WI38 (cell line): ENCODE measurements around the gene HMCES.

Experiments used
- H3K4me3 ChIP-seq: 2 replicates; pipeline ENCODE4 v1.5.1; 2011; ENCODE audit warnings: low read depth, mild to moderate bottlenecking, control low read depth, low read length
- CTCF ChIP-seq: IDR thresholded peaks from 2 replicates; pipeline ENCODE4 v1.5.1; 2012; ENCODE audit warnings: low read depth, mild to moderate bottlenecking, control low read depth, low read length

The HMCES gene

GRCh38 chr3:129313415-129313664 lies 34.7 kb downstream of the HMCES start:
- no peak overlapping the region for H3K4me3 ChIP-seq
- no peak for TF ChIP-seq CTCF

GRCh38 chr3:129313665-129314385 lies 35.2 kb downstream of the HMCES start:
- no peak for TF ChIP-seq CTCF
- peak overlapping the region; percentile 79 for H3K4me3 ChIP-seq

- no peak for TF ChIP-seq CTCF
- peak overlapping the region; percentile 79 for H3K4me3 ChIP-seq
These were observed 35.9 kb downstream of the HMCES start for GRCh38 chr3:129314386-129315222.

GRCh38 chr3:129315223-129315997 lies 36.7 kb downstream of the HMCES start:
- no peak for TF ChIP-seq CTCF

GRCh38 chr3:129315998-129316247 lies 37.3 kb downstream of the HMCES start:
- peak overlapping the region; percentile 79 for H3K4me3 ChIP-seq
- TF ChIP-seq CTCF = no peak

More at GRCh38 chr3:129315223-129315997, 36.7 kb downstream of the HMCES start:
- peak overlapping the region; percentile 79 for H3K4me3 ChIP-seq

GRCh38 chr3:129316248-129317013 lies 37.8 kb downstream of the HMCES start:
- TF ChIP-seq CTCF = peak; percentile 39
- H3K4me3 ChIP-seq = peak overlapping the region; percentile 79
